ENCODE results near the gene GNPTAB.

DNA sequence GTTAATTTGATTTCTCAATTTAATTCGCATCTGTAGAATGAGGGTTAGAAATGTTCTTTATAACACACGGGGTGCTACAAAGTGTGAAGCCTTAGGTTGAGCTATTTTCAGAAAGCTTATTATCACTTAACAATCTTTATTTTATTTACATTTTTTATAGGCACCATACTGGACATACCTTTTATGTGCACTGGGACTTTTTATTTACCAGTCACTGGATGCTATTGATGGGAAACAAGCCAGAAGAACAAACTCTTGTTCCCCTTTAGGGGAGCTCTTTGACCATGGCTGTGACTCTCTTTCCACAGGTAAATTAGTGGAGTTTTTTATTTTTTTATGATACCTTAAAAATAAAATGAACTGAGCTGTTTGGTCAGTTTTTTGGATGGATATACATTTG lies 116.8 kb downstream of the GNPTAB start:
- TF ChIP-seq, protein P1, sequence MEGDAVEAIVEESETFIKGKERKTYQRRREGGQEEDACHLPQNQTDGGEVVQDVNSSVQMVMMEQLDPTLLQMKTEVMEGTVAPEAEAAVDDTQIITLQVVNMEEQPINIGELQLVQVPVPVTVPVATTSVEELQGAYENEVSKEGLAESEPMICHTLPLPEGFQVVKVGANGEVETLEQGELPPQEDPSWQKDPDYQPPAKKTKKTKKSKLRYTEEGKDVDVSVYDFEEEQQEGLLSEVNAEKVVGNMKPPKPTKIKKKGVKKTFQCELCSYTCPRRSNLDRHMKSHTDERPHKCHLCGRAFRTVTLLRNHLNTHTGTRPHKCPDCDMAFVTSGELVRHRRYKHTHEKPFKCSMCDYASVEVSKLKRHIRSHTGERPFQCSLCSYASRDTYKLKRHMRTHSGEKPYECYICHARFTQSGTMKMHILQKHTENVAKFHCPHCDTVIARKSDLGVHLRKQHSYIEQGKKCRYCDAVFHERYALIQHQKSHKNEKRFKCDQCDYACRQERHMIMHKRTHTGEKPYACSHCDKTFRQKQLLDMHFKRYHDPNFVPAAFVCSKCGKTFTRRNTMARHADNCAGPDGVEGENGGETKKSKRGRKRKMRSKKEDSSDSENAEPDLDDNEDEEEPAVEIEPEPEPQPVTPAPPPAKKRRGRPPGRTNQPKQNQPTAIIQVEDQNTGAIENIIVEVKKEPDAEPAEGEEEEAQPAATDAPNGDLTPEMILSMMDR (IDR thresholded peaks at IDR 0.05; ENCODE audit: low read depth, low read length): no peak
- TF ChIP-seq EZH2phosphoT487 (IDR thresholded peaks at IDR 0.05; ENCODE audit: low read depth): no peak
